Mesodermal cell (in vitro differentiated cells): Measurements from ENCODE around the gene TTC22.

Experiments
- H3K27ac ChIP-seq: 2 replicates; pipeline ENCODE4 v1.7.0; 2013; ENCODE audit warnings: mild to moderate bottlenecking, low read depth, low read length, moderate library complexity; ENCODE audit not compliant: severe bottlenecking
- H3K36me3 ChIP-seq: 2 replicates; pipeline ENCODE4 v1.7.1; 2013; ENCODE audit warnings: mild to moderate bottlenecking, low read length, moderate library complexity; ENCODE audit not compliant: control insufficient read depth, insufficient read depth
- H3K4me1 ChIP-seq: one replicate; pipeline ENCODE4 v1.7.1; 2013; ENCODE audit warnings: mild to moderate bottlenecking, low read length; ENCODE audit not compliant: insufficient read depth, control insufficient read depth, poor library complexity, severe bottlenecking
- H3K4me3 ChIP-seq: 2 replicates; pipeline ENCODE4 v1.7.0; 2013; ENCODE audit warnings: low read length, control low read depth, mild to moderate bottlenecking; ENCODE audit not compliant: insufficient read depth, poor library complexity, severe bottlenecking; ENCODE audit errors: extremely low read depth
- H3K9me3 ChIP-seq: 2 replicates; pipeline ENCODE4 v1.7.1; 2013; ENCODE audit warnings: mild to moderate bottlenecking, low read length, moderate library complexity; ENCODE audit not compliant: control insufficient read depth
- WGBS, 2 experiments: methylation state at CpG; one replicate each; pipeline ENCODE4 v1.1.5; 2013; ENCODE audit warnings: missing lambda C conversion rate in 2 of 2; ENCODE audit not compliant: insufficient coverage in 2 of 2; 5-methylcytosine and 5-hydroxymethylcytosine counted together

Gene TTC22

DNA sequence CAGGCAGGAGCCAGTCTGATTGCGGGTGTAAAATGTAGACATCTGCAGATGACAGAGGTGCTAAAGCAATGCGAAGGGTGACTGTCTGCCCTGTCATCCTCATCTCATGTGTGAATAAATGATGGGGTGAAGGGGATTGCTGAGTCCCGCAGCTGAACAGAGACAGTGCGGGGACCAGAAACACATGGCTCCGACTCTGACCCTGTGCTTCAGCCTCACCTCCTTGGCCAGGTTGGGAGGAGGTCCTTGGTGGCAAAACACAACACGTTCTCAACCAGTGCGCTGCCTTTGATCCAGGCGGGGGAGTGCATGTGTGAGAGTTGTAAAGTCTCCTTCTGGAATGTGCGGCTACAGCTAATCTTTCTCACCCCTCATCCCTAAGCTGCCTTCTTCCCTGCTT, 32.0 kb upstream of the TTC22 start:
- Histone ChIP-seq H3K4me1 (no peaks in the 10 kb centered on the region), H3K9me3 (no peaks in the 10 kb centered on the region), H3K27ac (no peak overlapping the region), H3K4me3 (no peak overlapping the region), H3K36me3 (no peaks in the 10 kb centered on the region)
- 85 to 92% methylated on average over 4 to 5 of the region's 9 CpGs for WGBS, 2 experiments

DNA sequence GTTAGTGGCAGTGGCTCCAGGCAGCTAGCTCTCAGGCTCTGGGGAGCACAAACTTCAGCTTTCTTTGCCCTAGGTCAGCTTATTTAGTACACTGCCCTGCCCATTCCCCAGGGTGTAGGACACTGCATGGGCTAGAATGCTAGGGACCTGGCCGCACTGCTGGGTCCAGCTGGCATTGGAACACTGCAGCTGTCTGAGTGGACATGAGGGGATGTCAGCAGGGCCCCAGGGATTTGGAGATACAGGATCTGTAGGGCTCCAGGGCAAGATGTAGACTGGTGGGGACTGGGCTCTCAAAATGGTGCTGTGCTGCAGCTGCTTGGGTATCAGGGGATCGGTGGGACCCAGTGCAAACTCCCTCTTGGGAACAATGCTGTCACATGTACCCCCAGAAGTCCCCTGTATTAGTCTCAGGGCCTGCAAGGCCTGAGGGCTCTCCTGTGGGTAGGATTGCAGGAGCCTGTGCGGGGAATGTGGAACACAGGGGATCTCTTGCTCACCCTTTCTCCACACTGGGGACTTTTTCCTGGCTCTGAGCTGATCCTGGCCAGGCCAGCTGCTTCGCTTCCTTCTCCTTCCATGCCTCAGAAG, 25.2 kb upstream of the TTC22 start:
- H3K4me3 ChIP-seq, result no peak overlapping the region
- peaks cover 5% of the 10 kb centered on the region for H3K9me3 ChIP-seq
- no peaks in the 10 kb centered on the region for H3K36me3 ChIP-seq
- no peaks in the 10 kb centered on the region for H3K4me1 ChIP-seq
- H3K27ac ChIP-seq, result no peak overlapping the region
- 94% methylated on average over 3 to 4 of the region's 4 CpGs for WGBS, 2 experiments

DNA sequence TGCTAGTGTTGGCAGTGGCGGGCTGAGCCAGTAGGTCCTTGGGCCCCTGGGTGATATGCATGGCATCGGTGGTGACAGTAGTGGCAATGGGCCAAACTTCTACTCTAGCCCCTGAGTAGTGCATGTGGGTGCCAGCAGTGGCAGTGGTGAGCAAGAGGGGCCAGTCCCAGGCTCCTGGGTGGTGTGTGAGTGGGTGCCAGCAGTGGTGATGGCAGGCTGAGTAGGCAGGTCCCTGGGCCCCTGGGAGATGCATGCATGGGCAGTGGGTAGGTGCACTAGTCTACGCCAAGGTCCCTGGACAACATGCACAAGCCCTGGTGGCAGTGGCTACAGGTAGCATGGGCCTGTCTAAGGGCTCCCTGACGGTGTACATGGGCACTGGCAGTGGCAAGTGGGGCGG, 24.6 kb upstream of the TTC22 start:
- Histone ChIP-seq H3K27ac (no peak overlapping the region), H3K4me3 (no peak overlapping the region), H3K4me1 (no peaks in the 10 kb centered on the region), H3K9me3 (peaks cover 5% of the 10 kb centered on the region), H3K36me3 (no peaks in the 10 kb centered on the region)
- WGBS, 2 experiments, result 82 to 97% methylated on average over 3 of the region's 5 CpGs

DNA sequence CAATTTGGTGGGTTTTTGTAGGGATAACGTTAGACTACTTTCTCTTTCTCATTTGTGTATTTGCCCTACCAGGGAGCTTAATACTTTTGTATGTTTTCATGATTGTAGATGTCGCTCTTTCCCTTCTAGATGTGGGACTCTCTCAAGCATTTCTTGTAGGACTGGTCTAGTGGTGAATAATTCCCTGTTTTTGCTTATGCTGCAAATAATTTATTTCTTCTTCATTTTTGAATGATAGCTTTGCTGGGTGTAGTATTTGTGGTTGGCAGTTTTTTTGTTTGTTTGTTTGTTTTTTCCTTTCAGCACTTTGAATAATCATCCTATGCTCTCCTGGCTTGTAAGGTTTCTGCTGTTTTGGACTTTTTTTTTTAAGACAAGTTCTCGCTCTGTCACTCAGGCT, 22.5 kb upstream of the TTC22 start:
- H3K4me1 ChIP-seq, result no peaks in the 10 kb centered on the region
- H3K27ac ChIP-seq, result no peak overlapping the region
- H3K9me3 ChIP-seq, result peaks cover 5% of the 10 kb centered on the region
- no peak overlapping the region for H3K4me3 ChIP-seq
- H3K36me3 ChIP-seq, result no peaks in the 10 kb centered on the region
- 88 to 90% methylated on average over 1 of the region's 3 CpGs for WGBS, 2 experiments

DNA sequence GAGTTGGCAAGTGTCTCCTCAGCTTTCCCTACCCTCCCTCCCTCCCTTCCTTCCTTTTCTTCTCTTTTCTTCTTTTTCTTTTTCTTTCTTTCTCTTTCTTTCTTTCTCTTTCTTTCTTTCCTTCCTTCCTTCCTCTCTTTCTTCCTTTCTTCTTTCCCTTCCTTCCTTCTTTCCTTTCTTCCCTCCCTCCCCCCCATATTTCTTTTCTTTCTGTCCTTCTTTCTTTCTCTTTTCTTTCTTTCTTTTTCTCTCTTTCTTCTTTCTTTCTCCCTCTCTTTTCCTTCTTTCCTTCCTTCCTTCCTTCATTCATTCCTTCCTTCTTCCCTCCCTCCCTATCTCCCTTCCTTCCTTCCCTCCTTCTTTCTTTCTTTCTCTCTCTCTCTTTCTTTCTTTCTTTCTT, 18.6 kb upstream of the TTC22 start:
- H3K4me1 ChIP-seq, result no peaks in the 10 kb centered on the region
- H3K36me3 ChIP-seq, result no peaks in the 10 kb centered on the region
- no peak overlapping the region for H3K4me3 ChIP-seq
- H3K9me3 ChIP-seq, result peaks cover 5% of the 10 kb centered on the region
- no peak overlapping the region for H3K27ac ChIP-seq

DNA sequence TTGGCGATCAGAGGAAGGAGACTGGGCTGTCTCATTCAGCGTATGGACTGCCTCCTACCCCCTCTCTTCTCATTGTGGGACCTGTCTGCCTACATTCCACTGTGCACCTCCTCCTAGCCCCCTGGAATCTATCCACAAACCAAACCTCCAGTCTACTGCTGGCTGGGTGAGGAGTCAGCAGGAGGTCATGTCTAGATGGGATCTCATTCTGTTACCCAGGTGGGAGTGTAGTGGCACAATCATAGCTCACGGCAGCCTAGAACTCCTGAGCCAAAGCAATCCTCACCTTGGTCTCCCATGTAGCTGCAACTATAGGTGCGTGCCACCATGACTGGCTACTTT, 18.0 kb upstream of the TTC22 start:
- Histone ChIP-seq H3K4me1 (no peaks in the 10 kb centered on the region), H3K9me3 (peaks cover 5% of the 10 kb centered on the region), H3K4me3 (no peak overlapping the region), H3K36me3 (no peaks in the 10 kb centered on the region), H3K27ac (no peak overlapping the region)
- 84 to 90% methylated on average over 2 of the region's 4 CpGs for WGBS, 2 experiments

DNA sequence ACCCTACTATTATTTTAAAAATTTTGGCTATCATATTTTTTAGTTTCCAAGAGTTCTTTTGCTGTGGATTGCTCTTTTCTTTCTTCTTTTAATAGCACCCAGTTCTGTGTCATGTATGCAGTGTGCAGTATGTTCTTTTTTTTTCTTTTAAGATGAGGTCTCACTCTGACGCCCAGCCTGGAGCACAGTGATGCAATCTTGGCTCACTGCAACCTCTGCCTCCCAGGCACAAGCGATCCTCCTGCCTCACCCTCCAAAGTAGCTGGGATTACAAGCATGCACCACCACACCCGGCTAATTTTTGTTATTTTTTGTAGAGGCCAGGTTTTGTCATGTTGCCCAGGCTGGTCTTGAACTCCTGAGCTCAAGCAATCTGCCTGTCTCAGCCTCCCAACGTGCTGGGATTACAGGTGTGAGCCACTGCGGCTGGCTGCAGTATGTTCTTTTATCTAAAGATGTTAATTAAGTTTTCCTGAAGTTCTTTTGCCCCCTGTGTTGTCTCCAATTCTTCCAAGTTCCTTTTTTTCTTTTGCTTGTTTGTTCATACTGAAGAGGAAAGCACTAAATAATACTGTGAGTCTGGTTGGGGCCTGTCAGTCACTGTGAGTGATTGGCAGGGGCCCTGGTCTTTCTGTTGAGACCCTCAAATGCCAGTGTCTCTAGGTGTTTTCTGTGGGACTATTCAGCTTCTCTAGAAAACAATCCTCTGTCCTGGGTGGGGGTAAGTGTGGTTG, 17.5 kb upstream of the TTC22 start:
- H3K27ac ChIP-seq, result no peak overlapping the region
- H3K4me3 ChIP-seq, result no peak overlapping the region
- peaks cover 1% of the 10 kb centered on the region for H3K9me3 ChIP-seq
- WGBS, 2 experiments, result 75 to 84% methylated on average over 2 to 4 of the region's 5 CpGs
- H3K36me3 ChIP-seq, result no peaks in the 10 kb centered on the region
- no peaks in the 10 kb centered on the region for H3K4me1 ChIP-seq

DNA sequence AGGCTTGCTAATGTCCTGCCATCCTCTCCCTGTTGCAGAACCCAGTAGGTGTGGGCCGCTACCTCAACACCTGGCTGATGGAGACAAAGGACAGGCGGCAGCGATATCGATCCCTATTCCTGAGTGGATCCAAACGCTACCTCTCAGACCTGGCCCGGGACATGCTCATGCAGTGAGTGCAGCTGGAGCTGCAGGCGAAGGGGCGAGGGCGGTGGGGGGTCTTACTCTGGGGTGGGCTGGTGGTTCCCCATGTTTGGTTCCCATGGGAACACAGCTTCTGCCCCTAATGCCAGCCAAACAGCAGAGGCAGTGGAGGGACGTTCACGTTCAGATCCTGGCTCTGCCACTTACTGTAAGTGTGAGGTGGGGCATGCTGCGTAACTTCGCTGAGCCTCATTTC, 15.8 kb upstream of the TTC22 start:
- Histone ChIP-seq H3K4me1 (no peaks in the 10 kb centered on the region), H3K9me3 (no peaks in the 10 kb centered on the region), H3K4me3 (no peak overlapping the region), H3K27ac (no peak overlapping the region), H3K36me3 (no peaks in the 10 kb centered on the region)
- WGBS, 2 experiments, result 87 to 97% methylated on average over 7 to 12 of the region's 13 CpGs

DNA sequence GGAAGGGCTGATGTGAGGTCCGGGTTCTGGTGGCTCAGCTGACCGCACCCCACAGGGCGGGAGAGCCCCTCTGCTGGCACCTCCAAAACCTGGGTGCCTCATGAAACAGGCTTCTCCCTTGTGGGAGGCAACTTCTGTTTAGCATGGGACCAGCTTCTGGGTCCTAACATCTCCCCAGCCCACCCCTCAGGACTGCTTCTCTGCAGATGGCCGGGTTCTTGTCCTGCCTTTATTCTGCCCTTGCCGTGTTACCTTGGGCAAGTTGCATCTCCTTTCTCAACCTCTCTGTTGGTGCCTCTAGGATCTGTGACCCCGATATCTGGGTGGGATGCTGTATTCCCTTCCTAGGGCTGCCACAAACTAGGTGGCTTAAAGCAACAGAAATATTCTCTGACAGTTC, 15.0 kb upstream of the TTC22 start:
- H3K36me3 ChIP-seq, result no peaks in the 10 kb centered on the region
- no peak overlapping the region for H3K27ac ChIP-seq
- 94 to 100% methylated on average over 5 to 6 of the region's 6 CpGs for WGBS, 2 experiments
- no peaks in the 10 kb centered on the region for H3K4me1 ChIP-seq
- no peaks in the 10 kb centered on the region for H3K9me3 ChIP-seq
- no peak overlapping the region for H3K4me3 ChIP-seq

DNA sequence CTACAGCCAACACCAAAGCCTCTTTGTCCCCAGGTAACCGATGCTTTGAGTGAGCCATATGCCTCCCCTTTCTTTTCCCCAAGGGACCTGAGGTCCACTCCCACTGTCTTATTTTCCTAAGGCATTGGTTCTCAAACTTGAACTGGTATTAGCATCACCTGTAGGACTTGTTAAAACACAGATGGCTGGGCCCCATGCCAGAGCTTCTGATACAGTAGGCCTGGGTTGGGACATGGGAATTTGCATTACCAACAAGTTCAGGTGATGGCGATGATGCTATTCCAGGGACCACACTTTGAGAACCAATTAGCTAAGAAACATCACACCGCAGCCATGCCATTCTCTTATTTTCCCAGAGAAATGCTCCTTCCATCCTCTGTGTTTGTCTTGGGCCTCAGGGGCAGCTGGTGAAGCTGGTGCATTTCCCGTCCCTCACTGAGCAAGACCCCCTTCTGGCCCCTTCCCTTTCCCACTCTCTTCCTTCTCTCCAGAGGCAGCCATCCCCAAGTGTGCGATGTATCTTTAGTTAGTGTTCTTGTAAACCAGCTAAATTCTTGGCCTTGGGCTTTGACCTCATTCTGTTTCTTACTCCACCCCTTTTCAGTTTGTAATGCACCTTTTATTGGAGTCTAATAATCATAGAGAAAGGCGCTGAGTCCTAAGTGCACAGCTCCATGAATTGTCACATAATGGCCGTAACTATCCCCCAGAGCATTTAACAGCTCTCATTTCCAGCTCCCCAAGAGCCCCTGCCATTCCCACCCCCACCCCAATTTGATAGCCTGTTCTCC, 14.2 kb upstream of the TTC22 start:
- WGBS, 2 experiments, result 91 to 98% methylated on average over 5 to 6 of the region's 7 CpGs
- H3K9me3 ChIP-seq, result no peaks in the 10 kb centered on the region
- H3K4me1 ChIP-seq, result no peaks in the 10 kb centered on the region
- H3K36me3 ChIP-seq, result no peaks in the 10 kb centered on the region
- no peak overlapping the region for H3K4me3 ChIP-seq
- H3K27ac ChIP-seq, result no peak overlapping the region

DNA sequence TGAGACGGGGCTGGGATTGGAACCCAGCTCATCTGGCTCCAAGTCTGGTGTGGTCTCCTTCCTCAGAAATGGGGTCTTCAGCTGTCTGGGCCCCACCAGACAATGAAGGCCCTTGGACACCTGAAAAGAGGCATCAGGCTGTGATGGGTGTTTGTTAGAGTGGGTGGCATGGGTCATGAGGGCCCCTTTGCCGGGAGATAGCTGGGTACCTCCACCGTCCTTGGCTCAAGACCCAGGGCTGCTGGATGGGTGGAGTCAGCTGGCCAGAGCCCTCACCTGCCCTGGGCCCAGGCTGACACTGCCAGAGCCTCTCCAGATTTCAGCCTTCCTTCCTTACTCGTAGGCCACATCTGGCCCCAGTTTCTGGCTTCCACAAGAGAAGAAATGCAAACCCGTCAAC, 13.4 kb upstream of the TTC22 start:
- Histone ChIP-seq H3K27ac (no peak overlapping the region), H3K4me3 (no peak overlapping the region), H3K9me3 (no peaks in the 10 kb centered on the region), H3K36me3 (no peaks in the 10 kb centered on the region), H3K4me1 (no peaks in the 10 kb centered on the region)
- WGBS, 2 experiments, result 91 to 100% methylated on average over 3 to 4 of the region's 5 CpGs
